Type B pancreatic cell (in vitro differentiated cells): ENCODE data around the gene HIBCH. TPM values are rescaled to one million over a fixed set of nuclear protein-coding genes. Genes with fewer than 3 reads are reported as not detected.

Experiments
- DNase-seq: peaks from one replicate; pipeline ENCODE4 v3.0.0; 2021; ENCODE audit warnings: mixed read lengths; ENCODE audit not compliant: unreplicated experiment; ENCODE audit errors: extremely low spot score
- H3K27ac Mint-ChIP-seq: 2 replicates; pipeline ENCODE4 v1.8.0; 2021; ENCODE audit warnings: mild to moderate bottlenecking, mixed read lengths
- H3K27me3 Mint-ChIP-seq: 2 replicates; pipeline ENCODE4 v1.8.0; 2021; ENCODE audit warnings: mixed read lengths
- H3K36me3 Mint-ChIP-seq: 2 replicates; pipeline ENCODE4 v1.8.0; 2021; ENCODE audit warnings: mixed read lengths
- H3K4me1 Mint-ChIP-seq: one replicate; pipeline ENCODE4 v1.8.0; 2021; ENCODE audit warnings: mixed read lengths; ENCODE audit not compliant: unreplicated experiment
- H3K4me3 Mint-ChIP-seq: 2 replicates; pipeline ENCODE4 v1.8.0; 2021; ENCODE audit warnings: mild to moderate bottlenecking, mixed read lengths
- H3K9me3 Mint-ChIP-seq: 2 replicates; pipeline ENCODE4 v1.8.0; 2021; ENCODE audit warnings: mixed read lengths
- CTCF ChIP-seq: fragments of 200-600 bp; sonication (generic); conservative IDR thresholded peaks from 2 replicates; pipeline ENCODE4 v1.5.0; 2021; ENCODE audit warnings: antibody characterized with exemption, mild to moderate bottlenecking
- total RNA-seq: library from RNA; stranded (reverse); gene quantifications from 2 replicates; pipeline ENCODE4 v1.2.1, GENCODE V29; 2021; ENCODE audit warnings: low replicate concordance

HIBCH gene
- total RNA-seq, 1 donor from 2014 or later: 46.6 TPM

GRCh38 chr2:190261851-190262250 lies 57.8 kb downstream of the HIBCH start:
- no peaks in the 10 kb centered on the region for H3K4me1 Mint-ChIP-seq
- peaks cover 4% of the 10 kb centered on the region for H3K9me3 Mint-ChIP-seq
- no peaks in the 10 kb centered on the region for H3K27me3 Mint-ChIP-seq
- H3K36me3 Mint-ChIP-seq: peaks cover 26% of the 10 kb centered on the region
- TF ChIP-seq CTCF: no peak
- no peak overlapping the region for H3K4me3 Mint-ChIP-seq
- no peak overlapping the region for H3K27ac Mint-ChIP-seq
- DNase-seq: no peak

GRCh38 chr2:190256087-190256486 lies 63.5 kb downstream of the HIBCH start:
- no peaks in the 10 kb centered on the region for H3K27me3 Mint-ChIP-seq
- H3K36me3 Mint-ChIP-seq: peaks cover 27% of the 10 kb centered on the region
- no peak for DNase-seq
- H3K27ac Mint-ChIP-seq: no peak overlapping the region
- H3K4me1 Mint-ChIP-seq: no peaks in the 10 kb centered on the region
- no peak for TF ChIP-seq CTCF
- H3K9me3 Mint-ChIP-seq: no peaks in the 10 kb centered on the region
- H3K4me3 Mint-ChIP-seq: no peak overlapping the region

GRCh38 chr2:190255676-190256075 lies 64.0 kb downstream of the HIBCH start:
- DNase-seq: no peak
- H3K4me3 Mint-ChIP-seq: no peak overlapping the region
- no peaks in the 10 kb centered on the region for H3K9me3 Mint-ChIP-seq
- H3K36me3 Mint-ChIP-seq: peaks cover 27% of the 10 kb centered on the region
- H3K4me1 Mint-ChIP-seq: no peaks in the 10 kb centered on the region
- no peaks in the 10 kb centered on the region for H3K27me3 Mint-ChIP-seq
- H3K27ac Mint-ChIP-seq: no peak overlapping the region
- TF ChIP-seq CTCF: no peak

GRCh38 chr2:190254063-190254850 lies 65.4 kb downstream of the HIBCH start:
- DNase-seq: no peak
- no peaks in the 10 kb centered on the region for H3K4me1 Mint-ChIP-seq
- no peak overlapping the region for H3K27ac Mint-ChIP-seq
- no peak overlapping the region for H3K4me3 Mint-ChIP-seq
- H3K36me3 Mint-ChIP-seq: peaks cover 30% of the 10 kb centered on the region
- no peak for TF ChIP-seq CTCF
- H3K27me3 Mint-ChIP-seq: no peaks in the 10 kb centered on the region
- no peaks in the 10 kb centered on the region for H3K9me3 Mint-ChIP-seq

- Mint-ChIP-seq H3K36me3 (peaks cover 23% of the 10 kb centered on the region), H3K27ac (no peak overlapping the region)
These were observed 69.2 kb downstream of the HIBCH start for GRCh38 chr2:190250421-190250820.

More at GRCh38 chr2:190250421-190250820, 69.2 kb downstream of the HIBCH start:
- DNase-seq: no peak
- no peaks in the 10 kb centered on the region for H3K27me3 Mint-ChIP-seq
- H3K4me1 Mint-ChIP-seq: no peaks in the 10 kb centered on the region
- no peaks in the 10 kb centered on the region for H3K9me3 Mint-ChIP-seq
- H3K4me3 Mint-ChIP-seq: no peak overlapping the region
- TF ChIP-seq CTCF: no peak
